Measurements from ENCODE around the gene GPR137B. TPM values are rescaled to one million over a fixed set of nuclear protein-coding genes. Genes with fewer than 3 reads are reported as not detected.
"Not testable (repeated sequence)": the region's sequence is repeated elsewhere in the genome, so short reads cannot be mapped to it uniquely, and the experiment has no call there.

The GPR137B gene
- total RNA-seq, 1 donor from 2014 or later: 14.8 TPM

- DNase-seq (ENCODE audit: low read depth): no peak
- no peak for TF ChIP-seq CTCF (conservative IDR thresholded peaks at IDR 0.05; ENCODE audit: low read depth, low read length)
- H3K4me3 ChIP-seq (ENCODE audit: low read depth, low read length): no peak overlapping the region
Measured at GRCh38 chr1:236179634-236180033, 37.3 kb downstream of the GPR137B start.

- no peak for DNase-seq (ENCODE audit: low read depth)
- no peak for TF ChIP-seq CTCF (conservative IDR thresholded peaks at IDR 0.05; ENCODE audit: low read depth, low read length)
- H3K4me3 ChIP-seq (ENCODE audit: low read depth, low read length): no peak overlapping the region
Measured at GRCh38 chr1:236181059-236181458, 38.7 kb downstream of the GPR137B start.

- no peak for DNase-seq (ENCODE audit: low read depth)
- H3K4me3 ChIP-seq (ENCODE audit: low read depth, low read length): no peak overlapping the region
- no peak for TF ChIP-seq CTCF (conservative IDR thresholded peaks at IDR 0.05; ENCODE audit: low read depth, low read length)
Measured at GRCh38 chr1:236185687-236186086, 43.3 kb downstream of the GPR137B start.

GRCh38 chr1:236186471-236186870, 44.1 kb downstream of the GPR137B start:
- not testable (repeated sequence) for H3K4me3 ChIP-seq (ENCODE audit: low read depth, low read length); DNase-seq (ENCODE audit: low read depth)

GRCh38 chr1:236188084-236188483, 45.7 kb downstream of the GPR137B start:
- H3K4me3 ChIP-seq (ENCODE audit: low read depth, low read length); DNase-seq (ENCODE audit: low read depth): not testable (repeated sequence)

- no peak overlapping the region for H3K4me3 ChIP-seq (ENCODE audit: low read depth, low read length)
- no peak for TF ChIP-seq CTCF (conservative IDR thresholded peaks at IDR 0.05; ENCODE audit: low read depth, low read length)
- DNase-seq (ENCODE audit: low read depth): no peak
Measured at GRCh38 chr1:236193184-236193583, 50.8 kb downstream of the GPR137B start.

- no peak for TF ChIP-seq CTCF (conservative IDR thresholded peaks at IDR 0.05; ENCODE audit: low read depth, low read length)
- DNase-seq (ENCODE audit: low read depth): no peak
- no peak overlapping the region for H3K4me3 ChIP-seq (ENCODE audit: low read depth, low read length)
Measured at GRCh38 chr1:236200925-236201324, 58.6 kb downstream of the GPR137B start.

- no peak for DNase-seq (ENCODE audit: low read depth)
- TF ChIP-seq CTCF (conservative IDR thresholded peaks at IDR 0.05; ENCODE audit: low read depth, low read length): no peak
- H3K4me3 ChIP-seq (ENCODE audit: low read depth, low read length): no peak overlapping the region
Measured at GRCh38 chr1:236201786-236202185, 59.4 kb downstream of the GPR137B start.
